Astrocyte (in vitro differentiated cells and primary cell): ENCODE measurements around the gene NIP7. TPM values are rescaled to one million over a fixed set of nuclear protein-coding genes. Genes with fewer than 3 reads are reported as not detected.

ENCODE experiments used
- DNase-seq: peaks from one replicate; pipeline ENCODE4 v3.0.0-alpha.2; 2010; ENCODE audit warnings: low read depth
- FAIRE-seq: peaks from 2 replicates; lab custom pipeline; 2011; peaks lifted over from hg19 to GRCh38; lab: Jason Lieb, UNC
- H2AFZ ChIP-seq: 2 replicates; pipeline ENCODE4 v1.6.0; 2012; ENCODE audit warnings: low read depth, low read length, inconsistent platforms
- H3K27ac ChIP-seq: 2 replicates; pipeline ENCODE4 v1.5.1; 2011; ENCODE audit warnings: low read depth, low read length, inconsistent platforms
- H3K27me3 ChIP-seq: 2 replicates; pipeline ENCODE4 v1.6.0; 2011; ENCODE audit warnings: low read length, inconsistent platforms; ENCODE audit not compliant: insufficient read depth
- H3K36me3 ChIP-seq: 2 replicates; pipeline ENCODE4 v1.5.1; 2011; ENCODE audit warnings: low read length, inconsistent platforms; ENCODE audit not compliant: insufficient read depth
- H3K4me1 ChIP-seq: 2 replicates; pipeline ENCODE4 v1.5.1; 2011; ENCODE audit warnings: low read length, inconsistent platforms; ENCODE audit not compliant: insufficient read depth
- H3K4me2 ChIP-seq: 2 replicates; pipeline ENCODE4 v1.6.0; 2012; ENCODE audit warnings: low read length, inconsistent platforms
- H3K4me3 ChIP-seq: 2 replicates; pipeline ENCODE4 v1.5.1; 2011; ENCODE audit warnings: low read depth, mild to moderate bottlenecking, low read length, inconsistent platforms; ENCODE audit not compliant: insufficient read depth
- H3K79me2 ChIP-seq: 2 replicates; pipeline ENCODE4 v1.6.0; 2012; ENCODE audit warnings: mild to moderate bottlenecking, low read length, inconsistent platforms; ENCODE audit not compliant: insufficient read depth
- H3K9ac ChIP-seq: 2 replicates; pipeline ENCODE4 v1.6.0; 2012; ENCODE audit warnings: mild to moderate bottlenecking, low read length, inconsistent platforms
- H3K9me3 ChIP-seq: 2 replicates; pipeline ENCODE4 v1.5.1; 2012; ENCODE audit warnings: low read depth, mild to moderate bottlenecking, low read length, inconsistent platforms; ENCODE audit not compliant: insufficient read depth
- H4K20me1 ChIP-seq: 2 replicates; pipeline ENCODE4 v1.6.0; 2012; ENCODE audit warnings: low read length, inconsistent platforms; ENCODE audit not compliant: insufficient read depth
- H3K27ac Mint-ChIP-seq: one replicate; pipeline ENCODE4 v1.8.0; 2021; ENCODE audit warnings: mild to moderate bottlenecking, mixed read lengths; ENCODE audit not compliant: unreplicated experiment
- H3K27me3 Mint-ChIP-seq: one replicate; pipeline ENCODE4 v1.8.0; 2021; ENCODE audit warnings: low read depth, mixed read lengths; ENCODE audit not compliant: unreplicated experiment
- H3K36me3 Mint-ChIP-seq: one replicate; pipeline ENCODE4 v1.8.0; 2021; ENCODE audit warnings: low read depth, mixed read lengths; ENCODE audit not compliant: unreplicated experiment
- H3K4me1 Mint-ChIP-seq: one replicate; pipeline ENCODE4 v1.8.0; 2021; ENCODE audit warnings: low read depth, mixed read lengths; ENCODE audit not compliant: unreplicated experiment
- H3K4me3 Mint-ChIP-seq: one replicate; pipeline ENCODE4 v1.8.0; 2021; ENCODE audit warnings: mild to moderate bottlenecking, moderate library complexity, mixed read lengths; ENCODE audit not compliant: unreplicated experiment
- H3K9me3 Mint-ChIP-seq: one replicate; pipeline ENCODE4 v1.8.0; 2021; ENCODE audit warnings: mild to moderate bottlenecking, mixed read lengths; ENCODE audit not compliant: unreplicated experiment
- EZH2 ChIP-seq: IDR thresholded peaks from 2 replicates; pipeline ENCODE4 v1.6.1; 2012; ENCODE audit warnings: mild to moderate bottlenecking, low read length, inconsistent platforms; ENCODE audit not compliant: insufficient read depth
- total RNA-seq: library from RNA; stranded (reverse); gene quantifications from 2 replicates; pipeline ENCODE4 v1.2.1, GENCODE V29; 2021
- TF ChIP-seq, protein P1 (sequence below): IDR thresholded peaks from 2 replicates; pipeline ENCODE4 v1.5.1; 2011; ENCODE audit warnings: low read depth, mild to moderate bottlenecking, inconsistent platforms, low read length, moderate library complexity; ENCODE audit not compliant: insufficient read depth

The NIP7 gene
- total RNA-seq, 1 donor from 2014 or later: 35.7 TPM

DNA sequence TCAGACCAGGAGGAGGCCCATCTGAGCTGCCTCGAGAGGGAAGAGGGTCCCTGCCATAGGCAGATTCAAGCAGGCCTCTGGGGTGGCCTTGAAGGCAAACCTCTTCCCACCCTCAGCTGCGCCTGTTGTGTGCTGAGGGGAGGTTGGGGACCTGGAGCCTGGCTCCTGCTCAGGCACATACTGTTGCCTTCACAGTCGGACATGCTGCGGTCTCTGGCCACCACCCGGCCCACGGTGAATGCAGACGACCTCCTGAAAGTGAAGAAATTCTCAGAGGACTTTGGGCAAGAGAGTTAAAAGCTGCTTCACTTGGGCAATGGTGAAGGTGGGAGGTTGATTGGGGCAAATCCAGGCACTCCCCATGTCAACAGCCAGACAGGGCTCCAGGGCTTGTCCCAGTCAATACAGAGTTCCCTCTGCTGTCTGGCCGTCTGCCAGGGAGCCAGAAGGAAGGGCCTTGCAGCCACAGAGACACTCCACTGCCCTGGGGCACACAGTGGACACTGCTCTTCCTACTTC, 15.5 kb upstream of the NIP7 start:
- Histone ChIP-seq H4K20me1 (peaks cover 88% of the 10 kb centered on the region), H3K9me3 (no peaks in the 10 kb centered on the region), H3K4me3 (no peak overlapping the region), H3K9ac (no peak overlapping the region), H3K27ac (no peak overlapping the region), H2AFZ (no peak overlapping the region), H3K79me2 (peaks cover 81% of the 10 kb centered on the region), H3K36me3 (peaks cover 61% of the 10 kb centered on the region), H3K27me3 (no peaks in the 10 kb centered on the region), H3K4me1 (peaks cover 15% of the 10 kb centered on the region), H3K4me2 (no peak overlapping the region)
- Mint-ChIP-seq H3K36me3 (peaks cover 27% of the 10 kb centered on the region), H3K4me1 (peaks cover 13% of the 10 kb centered on the region), H3K4me3 (no peak overlapping the region), H3K9me3 (no peaks in the 10 kb centered on the region), H3K27me3 (no peaks in the 10 kb centered on the region), H3K27ac (no peak overlapping the region)
- no peak for DNase-seq
- FAIRE-seq: no peak
- no peak for TF ChIP-seq EZH2
- TF ChIP-seq, protein P1, sequence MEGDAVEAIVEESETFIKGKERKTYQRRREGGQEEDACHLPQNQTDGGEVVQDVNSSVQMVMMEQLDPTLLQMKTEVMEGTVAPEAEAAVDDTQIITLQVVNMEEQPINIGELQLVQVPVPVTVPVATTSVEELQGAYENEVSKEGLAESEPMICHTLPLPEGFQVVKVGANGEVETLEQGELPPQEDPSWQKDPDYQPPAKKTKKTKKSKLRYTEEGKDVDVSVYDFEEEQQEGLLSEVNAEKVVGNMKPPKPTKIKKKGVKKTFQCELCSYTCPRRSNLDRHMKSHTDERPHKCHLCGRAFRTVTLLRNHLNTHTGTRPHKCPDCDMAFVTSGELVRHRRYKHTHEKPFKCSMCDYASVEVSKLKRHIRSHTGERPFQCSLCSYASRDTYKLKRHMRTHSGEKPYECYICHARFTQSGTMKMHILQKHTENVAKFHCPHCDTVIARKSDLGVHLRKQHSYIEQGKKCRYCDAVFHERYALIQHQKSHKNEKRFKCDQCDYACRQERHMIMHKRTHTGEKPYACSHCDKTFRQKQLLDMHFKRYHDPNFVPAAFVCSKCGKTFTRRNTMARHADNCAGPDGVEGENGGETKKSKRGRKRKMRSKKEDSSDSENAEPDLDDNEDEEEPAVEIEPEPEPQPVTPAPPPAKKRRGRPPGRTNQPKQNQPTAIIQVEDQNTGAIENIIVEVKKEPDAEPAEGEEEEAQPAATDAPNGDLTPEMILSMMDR: no peak

DNA sequence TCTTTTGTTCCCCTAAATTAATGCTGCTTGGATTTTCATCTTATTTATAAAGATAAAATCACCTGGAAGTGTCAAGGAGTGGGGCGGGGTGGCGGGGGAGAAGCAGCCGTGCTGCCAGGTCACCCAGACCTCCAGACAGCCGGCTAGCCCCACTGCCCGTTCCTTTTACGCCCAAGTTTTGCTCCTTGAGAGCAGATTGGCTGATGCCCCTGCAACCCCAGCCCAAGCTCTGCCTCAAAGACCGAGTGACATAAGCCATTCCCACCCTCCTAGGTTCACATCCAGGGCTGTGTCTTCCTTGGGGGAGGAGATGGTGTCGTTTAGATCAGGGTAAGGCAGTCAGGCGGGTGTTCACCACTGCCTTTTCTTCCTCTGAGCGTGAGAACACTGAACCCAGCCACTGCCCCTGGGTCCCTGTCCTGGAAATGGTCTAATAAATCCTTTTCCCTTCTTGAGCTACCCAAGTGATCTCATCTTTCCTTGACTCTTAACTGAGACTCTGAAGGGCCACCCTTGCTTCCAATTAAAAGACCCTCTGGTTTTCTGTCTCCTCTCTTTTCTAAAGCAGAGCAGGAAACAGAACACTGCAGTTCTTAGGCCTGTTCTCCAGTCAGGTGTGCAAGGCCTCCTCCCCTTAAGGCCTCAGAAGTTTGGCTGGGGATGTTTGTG, 14.9 kb upstream of the NIP7 start:
- no peaks in the 10 kb centered on the region for H3K27me3 Mint-ChIP-seq
- no peak for FAIRE-seq
- no peaks in the 10 kb centered on the region for H3K9me3 Mint-ChIP-seq
- no peak overlapping the region for H3K9ac ChIP-seq
- H3K27ac Mint-ChIP-seq: no peak overlapping the region
- H3K9me3 ChIP-seq: no peaks in the 10 kb centered on the region
- TF ChIP-seq, protein P1: no peak
- no peak for TF ChIP-seq EZH2
- no peak overlapping the region for H3K27ac ChIP-seq
- H3K4me3 ChIP-seq: no peak overlapping the region
- no peak for DNase-seq
- H2AFZ ChIP-seq: no peak overlapping the region
- peaks cover 21% of the 10 kb centered on the region for H3K4me1 ChIP-seq
- H3K36me3 Mint-ChIP-seq: peaks cover 30% of the 10 kb centered on the region
- peaks cover 88% of the 10 kb centered on the region for H4K20me1 ChIP-seq
- peaks cover 87% of the 10 kb centered on the region for H3K79me2 ChIP-seq
- no peak overlapping the region for H3K4me3 Mint-ChIP-seq
- peaks cover 55% of the 10 kb centered on the region for H3K36me3 ChIP-seq
- no peaks in the 10 kb centered on the region for H3K27me3 ChIP-seq
- peaks cover 18% of the 10 kb centered on the region for H3K4me1 Mint-ChIP-seq
- H3K4me2 ChIP-seq: no peak overlapping the region

DNA sequence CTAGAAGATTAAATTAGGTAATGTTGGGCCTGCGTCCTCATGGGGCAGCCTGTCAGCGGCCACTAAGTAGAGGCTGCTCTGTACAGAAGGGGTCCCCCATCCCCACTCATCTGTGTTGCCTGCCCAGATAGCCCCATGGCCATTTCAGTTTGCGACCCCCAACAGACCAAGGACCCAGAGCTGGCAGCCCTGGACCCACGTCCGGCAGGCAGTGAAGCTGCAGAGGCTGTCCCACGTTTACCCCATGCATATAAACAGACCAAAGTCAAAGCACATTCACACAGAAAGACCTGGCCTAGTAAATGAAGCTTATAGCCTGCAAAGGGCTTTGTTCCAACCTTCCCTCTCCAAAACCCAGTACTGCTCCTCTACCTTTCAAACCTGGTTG, 13.8 kb upstream of the NIP7 start:
- DNase-seq (no peak), FAIRE-seq (no peak)
- no peak overlapping the region for H3K27ac ChIP-seq
- no peak overlapping the region for H2AFZ ChIP-seq
- Mint-ChIP-seq H3K27ac (no peak overlapping the region), H3K27me3 (no peaks in the 10 kb centered on the region), H3K9me3 (no peaks in the 10 kb centered on the region), H3K36me3 (peaks cover 29% of the 10 kb centered on the region), H3K4me1 (peaks cover 18% of the 10 kb centered on the region), H3K4me3 (no peak overlapping the region)
- no peak overlapping the region for H3K9ac ChIP-seq
- H3K9me3 ChIP-seq: no peaks in the 10 kb centered on the region
- H3K4me2 ChIP-seq: peak overlapping the region; percentile 17
- peaks cover 83% of the 10 kb centered on the region for H4K20me1 ChIP-seq
- no peak overlapping the region for H3K4me3 ChIP-seq
- peaks cover 23% of the 10 kb centered on the region for H3K4me1 ChIP-seq
- TF ChIP-seq EZH2: no peak
- TF ChIP-seq, protein P1: no peak
- H3K27me3 ChIP-seq: no peaks in the 10 kb centered on the region
- peaks cover 91% of the 10 kb centered on the region for H3K79me2 ChIP-seq
- H3K36me3 ChIP-seq: peaks cover 52% of the 10 kb centered on the region
